ENCODE measurements around the gene FASTK. TPM values are rescaled to one million over a fixed set of nuclear protein-coding genes. Genes with fewer than 3 reads are reported as not detected.

FASTK gene
- total and polyA plus RNA-seq, 10 donors: 72.9 to 183 (median 85.5) TPM

- Histone ChIP-seq H3K36me3 (peaks cover 0 to 89% (median 64%) of the 10 kb centered on the region in 6 donors), H3K27ac (no peak overlapping the region), H3K9me3 (no peaks in the 10 kb centered on the region), H3K4me1 (peaks cover 7 to 31% (median 19%) of the 10 kb centered on the region in 6 donors), H3K27me3 (replicated peaks in 1 of 7) (no peaks in the 10 kb centered on the region), H3K4me3 (no peak overlapping the region)
- WGBS, 5 donors: 84 to 97% (median 91%) methylated on average over 14 of the region's 14 CpGs
- TF ChIP-seq POLR2A (IDR thresholded peaks at IDR 0.05) (no peak), POLR2AphosphoS5 (IDR thresholded peaks at IDR 0.05) (no peak)
- TF ChIP-seq, protein P1, sequence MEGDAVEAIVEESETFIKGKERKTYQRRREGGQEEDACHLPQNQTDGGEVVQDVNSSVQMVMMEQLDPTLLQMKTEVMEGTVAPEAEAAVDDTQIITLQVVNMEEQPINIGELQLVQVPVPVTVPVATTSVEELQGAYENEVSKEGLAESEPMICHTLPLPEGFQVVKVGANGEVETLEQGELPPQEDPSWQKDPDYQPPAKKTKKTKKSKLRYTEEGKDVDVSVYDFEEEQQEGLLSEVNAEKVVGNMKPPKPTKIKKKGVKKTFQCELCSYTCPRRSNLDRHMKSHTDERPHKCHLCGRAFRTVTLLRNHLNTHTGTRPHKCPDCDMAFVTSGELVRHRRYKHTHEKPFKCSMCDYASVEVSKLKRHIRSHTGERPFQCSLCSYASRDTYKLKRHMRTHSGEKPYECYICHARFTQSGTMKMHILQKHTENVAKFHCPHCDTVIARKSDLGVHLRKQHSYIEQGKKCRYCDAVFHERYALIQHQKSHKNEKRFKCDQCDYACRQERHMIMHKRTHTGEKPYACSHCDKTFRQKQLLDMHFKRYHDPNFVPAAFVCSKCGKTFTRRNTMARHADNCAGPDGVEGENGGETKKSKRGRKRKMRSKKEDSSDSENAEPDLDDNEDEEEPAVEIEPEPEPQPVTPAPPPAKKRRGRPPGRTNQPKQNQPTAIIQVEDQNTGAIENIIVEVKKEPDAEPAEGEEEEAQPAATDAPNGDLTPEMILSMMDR (IDR thresholded peaks at IDR 0.05 in 8 of 11, conservative IDR thresholded peaks at IDR 0.05 in 3 of 11): no peak
- no peak for DNase-seq
- intact Hi-C loops (cut with DNase I; ENCODE audit: low total_unique reads): no loop called here
Observed at GRCh38 chr7:151065516-151065915, 15.1 kb downstream of the FASTK start.

GRCh38 chr7:151064993-151065392 is 15.6 kb downstream of the FASTK start:
- DNase-seq: no peak
- 85 to 97% (median 93%) methylated on average over 6 of the region's 6 CpGs for WGBS, 5 donors
- H3K4me1 ChIP-seq: peaks cover 12 to 36% (median 24%) of the 10 kb centered on the region in 6 donors
- H3K36me3 ChIP-seq: peaks cover 0 to 84% (median 59%) of the 10 kb centered on the region in 6 donors
- TF ChIP-seq POLR2A (IDR thresholded peaks at IDR 0.05): no peak
- TF ChIP-seq, protein P1 (IDR thresholded peaks at IDR 0.05 in 8 of 11, conservative IDR thresholded peaks at IDR 0.05 in 3 of 11): no peak
- no peak for TF ChIP-seq POLR2AphosphoS5 (IDR thresholded peaks at IDR 0.05)
- H3K4me3 ChIP-seq: no peak overlapping the region
- intact Hi-C loops (cut with DNase I; ENCODE audit: low total_unique reads): no loop called here
- H3K27ac ChIP-seq: no peak overlapping the region
- no peaks in the 10 kb centered on the region for H3K9me3 ChIP-seq
- no peaks in the 10 kb centered on the region for H3K27me3 ChIP-seq (replicated peaks in 1 of 7)

DNA sequence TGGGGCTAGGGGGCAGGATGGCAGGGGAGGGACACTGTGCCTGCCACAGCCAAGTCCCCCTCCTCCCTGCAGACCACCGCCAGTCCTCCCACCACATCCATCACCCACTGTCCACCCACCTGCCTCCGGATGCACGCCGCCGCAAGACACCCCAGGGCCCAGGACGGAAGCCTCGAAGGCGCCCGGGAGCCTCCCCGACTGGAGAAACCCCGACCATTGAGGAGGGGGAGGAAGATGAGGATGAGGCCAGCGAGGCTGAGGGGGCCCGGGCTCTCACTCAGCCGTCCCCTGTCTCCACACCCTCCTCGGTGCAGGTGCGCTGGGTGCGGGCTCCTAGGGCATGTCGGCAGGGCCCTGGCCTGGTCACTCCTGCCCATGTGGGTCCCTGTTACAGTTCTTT is 16.2 kb downstream of the FASTK start:
- H3K9me3 ChIP-seq: no peaks in the 10 kb centered on the region
- H3K27me3 ChIP-seq (replicated peaks in 1 of 7): no peaks in the 10 kb centered on the region
- H3K4me1 ChIP-seq: peaks cover 12 to 38% (median 25%) of the 10 kb centered on the region in 6 donors
- 93 to 99% (median 97%) methylated on average over 11 to 18 of the region's 18 CpGs for WGBS, 5 donors
- no peak for DNase-seq
- H3K36me3 ChIP-seq: peaks cover 0 to 78% (median 54%) of the 10 kb centered on the region in 6 donors
- no peak overlapping the region for H3K27ac ChIP-seq
- H3K4me3 ChIP-seq: no peak overlapping the region
- intact Hi-C loops (cut with DNase I; ENCODE audit: low total_unique reads): no loop called here
- TF ChIP-seq POLR2AphosphoS5 (IDR thresholded peaks at IDR 0.05) (no peak), POLR2A (IDR thresholded peaks at IDR 0.05) (no peak)
- TF ChIP-seq, protein P1 (IDR thresholded peaks at IDR 0.05 in 8 of 11, conservative IDR thresholded peaks at IDR 0.05 in 3 of 11): no peak

DNA sequence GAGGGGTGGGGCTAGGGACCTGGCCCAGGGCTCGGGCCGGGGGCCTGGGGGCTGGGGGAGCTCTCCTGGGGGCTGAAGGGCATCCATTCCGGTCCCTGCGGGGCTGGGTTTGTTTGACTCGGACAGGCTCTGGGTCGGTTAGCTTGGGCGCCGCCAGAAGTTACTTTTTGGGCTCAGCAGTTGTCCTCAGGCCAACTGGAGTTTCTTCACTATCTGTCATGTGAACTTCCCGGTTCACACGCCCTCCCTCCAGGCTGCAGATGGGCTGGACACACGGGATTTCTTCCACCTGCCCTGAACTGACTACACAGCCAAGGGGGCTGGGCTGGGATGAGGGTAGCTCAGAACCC is 17.4 kb downstream of the FASTK start:
- no peaks in the 10 kb centered on the region for H3K9me3 ChIP-seq
- intact Hi-C loops (cut with DNase I; ENCODE audit: low total_unique reads): no loop called here
- TF ChIP-seq, protein P1 (IDR thresholded peaks at IDR 0.05 in 8 of 11, conservative IDR thresholded peaks at IDR 0.05 in 3 of 11): no peak
- TF ChIP-seq POLR2AphosphoS5 (IDR thresholded peaks at IDR 0.05) (no peak), POLR2A (IDR thresholded peaks at IDR 0.05) (no peak)
- H3K4me1 ChIP-seq: peaks cover 15 to 50% (median 36%) of the 10 kb centered on the region in 6 donors
- peaks cover 0 to 66% (median 44%) of the 10 kb centered on the region in 6 donors for H3K36me3 ChIP-seq
- no peak for DNase-seq
- H3K27ac ChIP-seq: peak overlapping the region in 1 of 8 donors; percentile 7
- WGBS, 5 donors: 80 to 94% (median 87%) methylated on average over 10 to 11 of the region's 11 CpGs
- H3K4me3 ChIP-seq: no peak overlapping the region
- H3K27me3 ChIP-seq (replicated peaks in 1 of 7): no peaks in the 10 kb centered on the region
